ENCODE results near the gene IPO5.

DNA sequence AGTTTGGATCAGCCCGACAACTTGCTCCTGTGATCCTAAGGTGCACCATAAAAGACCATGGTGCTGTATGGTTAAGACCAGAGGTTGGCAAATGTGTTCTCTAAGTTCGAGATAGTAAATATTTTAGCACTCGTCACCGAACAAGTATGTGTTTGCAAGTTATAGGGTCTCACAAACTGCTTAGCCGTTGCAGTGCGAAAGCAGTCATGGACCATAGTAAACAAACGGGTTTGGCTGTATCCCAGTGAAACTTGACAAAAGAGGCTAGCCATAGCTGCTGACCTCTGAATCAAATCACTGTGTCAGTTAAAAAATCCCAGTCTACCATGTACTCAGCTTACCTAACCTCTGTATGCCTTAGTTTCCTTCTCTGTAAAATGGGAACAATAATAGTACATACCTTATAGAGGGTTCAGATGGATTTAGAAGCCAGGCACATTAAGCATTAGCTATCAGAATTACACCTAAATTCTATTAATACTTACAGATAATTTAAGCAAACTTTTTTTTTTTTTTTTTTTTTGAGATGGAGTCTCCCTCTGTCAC, 72.1 kb downstream of the IPO5 start:
- TF ChIP-seq, protein P1, sequence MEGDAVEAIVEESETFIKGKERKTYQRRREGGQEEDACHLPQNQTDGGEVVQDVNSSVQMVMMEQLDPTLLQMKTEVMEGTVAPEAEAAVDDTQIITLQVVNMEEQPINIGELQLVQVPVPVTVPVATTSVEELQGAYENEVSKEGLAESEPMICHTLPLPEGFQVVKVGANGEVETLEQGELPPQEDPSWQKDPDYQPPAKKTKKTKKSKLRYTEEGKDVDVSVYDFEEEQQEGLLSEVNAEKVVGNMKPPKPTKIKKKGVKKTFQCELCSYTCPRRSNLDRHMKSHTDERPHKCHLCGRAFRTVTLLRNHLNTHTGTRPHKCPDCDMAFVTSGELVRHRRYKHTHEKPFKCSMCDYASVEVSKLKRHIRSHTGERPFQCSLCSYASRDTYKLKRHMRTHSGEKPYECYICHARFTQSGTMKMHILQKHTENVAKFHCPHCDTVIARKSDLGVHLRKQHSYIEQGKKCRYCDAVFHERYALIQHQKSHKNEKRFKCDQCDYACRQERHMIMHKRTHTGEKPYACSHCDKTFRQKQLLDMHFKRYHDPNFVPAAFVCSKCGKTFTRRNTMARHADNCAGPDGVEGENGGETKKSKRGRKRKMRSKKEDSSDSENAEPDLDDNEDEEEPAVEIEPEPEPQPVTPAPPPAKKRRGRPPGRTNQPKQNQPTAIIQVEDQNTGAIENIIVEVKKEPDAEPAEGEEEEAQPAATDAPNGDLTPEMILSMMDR (IDR thresholded peaks at IDR 0.05) = no peak
- TF ChIP-seq EZH2 (IDR thresholded peaks at IDR 0.05) = no peak

Measured in neural progenitor cell (in vitro differentiated cells).